Measurements from ENCODE around the gene CX3CR1. TPM values are rescaled to one million over a fixed set of nuclear protein-coding genes. Genes with fewer than 3 reads are reported as not detected.
A peak's percentile ranks its signal among the peaks of the same experiment; 100 is the strongest.

The CX3CR1 gene
- total RNA-seq, 2 experiments from 2014 or later, result 0.13 TPM; not detected in 1

DNA sequence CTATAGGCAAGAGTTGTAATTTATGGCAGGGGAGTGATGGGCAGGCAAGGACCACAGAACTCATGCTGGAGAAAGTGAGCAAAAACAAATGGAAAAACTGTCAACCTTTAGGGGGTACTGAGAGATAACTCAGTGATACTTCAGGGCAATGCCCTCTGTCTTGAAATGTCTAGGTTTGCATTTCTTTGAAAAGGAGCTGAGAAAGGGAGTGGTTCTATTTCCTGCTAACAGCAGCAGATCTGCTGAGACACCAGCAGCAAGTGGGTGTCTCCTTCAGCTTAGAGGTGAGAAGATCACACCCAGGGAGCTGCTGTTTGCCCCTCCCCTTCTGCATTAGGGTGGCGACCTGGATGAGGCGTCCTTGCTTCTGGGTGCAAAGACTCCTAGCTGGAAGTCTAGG is 45.2 kb downstream of the CX3CR1 start:
- H2AFZ ChIP-seq (ENCODE audit: low read length), result no peak overlapping the region
- POLR2A ChIA-PET, result interaction anchor here (0.6 to 1.2 kb wide), 3 partner anchors 13 to 142 kb away, joined by 3 to 5 read pairs (median 4); no protein-coding TSS in a partner anchor
- peaks cover 22% of the 10 kb centered on the region for H3K4me1 ChIP-seq (ENCODE audit: insufficient read depth, low read length, poor library complexity, severe bottlenecking)
- H3K36me3 ChIP-seq (ENCODE audit: insufficient read depth, low read length), result no peaks in the 10 kb centered on the region
- H3K79me2 ChIP-seq (ENCODE audit: insufficient read depth, low read depth, low read length), result no peaks in the 10 kb centered on the region
- no peak overlapping the region for H3K27ac ChIP-seq (ENCODE audit: low read depth, low read length, poor library complexity, severe bottlenecking)
- CTCF ChIA-PET (ENCODE audit: unreplicated experiment), result interaction anchor here (1.4 kb wide), 1 partner anchor 14 kb away, joined by 3 read pairs; no protein-coding TSS in a partner anchor
- H3K9me3 ChIP-seq (ENCODE audit: low read length), result no peaks in the 10 kb centered on the region
- no peak overlapping the region for H3K4me2 ChIP-seq (ENCODE audit: low read length)
- no peaks in the 10 kb centered on the region for H3K9me2 ChIP-seq (ENCODE audit: insufficient read depth, low read length)
- DNase-seq (ENCODE audit: low spot score), result no peak
- TF ChIP-seq, protein P1, sequence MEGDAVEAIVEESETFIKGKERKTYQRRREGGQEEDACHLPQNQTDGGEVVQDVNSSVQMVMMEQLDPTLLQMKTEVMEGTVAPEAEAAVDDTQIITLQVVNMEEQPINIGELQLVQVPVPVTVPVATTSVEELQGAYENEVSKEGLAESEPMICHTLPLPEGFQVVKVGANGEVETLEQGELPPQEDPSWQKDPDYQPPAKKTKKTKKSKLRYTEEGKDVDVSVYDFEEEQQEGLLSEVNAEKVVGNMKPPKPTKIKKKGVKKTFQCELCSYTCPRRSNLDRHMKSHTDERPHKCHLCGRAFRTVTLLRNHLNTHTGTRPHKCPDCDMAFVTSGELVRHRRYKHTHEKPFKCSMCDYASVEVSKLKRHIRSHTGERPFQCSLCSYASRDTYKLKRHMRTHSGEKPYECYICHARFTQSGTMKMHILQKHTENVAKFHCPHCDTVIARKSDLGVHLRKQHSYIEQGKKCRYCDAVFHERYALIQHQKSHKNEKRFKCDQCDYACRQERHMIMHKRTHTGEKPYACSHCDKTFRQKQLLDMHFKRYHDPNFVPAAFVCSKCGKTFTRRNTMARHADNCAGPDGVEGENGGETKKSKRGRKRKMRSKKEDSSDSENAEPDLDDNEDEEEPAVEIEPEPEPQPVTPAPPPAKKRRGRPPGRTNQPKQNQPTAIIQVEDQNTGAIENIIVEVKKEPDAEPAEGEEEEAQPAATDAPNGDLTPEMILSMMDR (conservative IDR thresholded peaks at IDR 0.05; ENCODE audit: low read length), result no peak
- TF ChIP-seq EZH2phosphoT487 (IDR thresholded peaks at IDR 0.05; ENCODE audit: borderline replicate concordance, low read depth, low read length), result no peak
- no peaks in the 10 kb centered on the region for H4K20me1 ChIP-seq (ENCODE audit: insufficient read depth, low read length)
- H3K4me3 ChIP-seq (ENCODE audit: low read depth, low read length, poor library complexity, severe bottlenecking), result no peak overlapping the region
- intact Hi-C loops (cut with micrococcal nuclease; ENCODE audit: unreplicated experiment), result no loop called here
- BruUV-seq (replicated peaks), result no TSS peak

DNA sequence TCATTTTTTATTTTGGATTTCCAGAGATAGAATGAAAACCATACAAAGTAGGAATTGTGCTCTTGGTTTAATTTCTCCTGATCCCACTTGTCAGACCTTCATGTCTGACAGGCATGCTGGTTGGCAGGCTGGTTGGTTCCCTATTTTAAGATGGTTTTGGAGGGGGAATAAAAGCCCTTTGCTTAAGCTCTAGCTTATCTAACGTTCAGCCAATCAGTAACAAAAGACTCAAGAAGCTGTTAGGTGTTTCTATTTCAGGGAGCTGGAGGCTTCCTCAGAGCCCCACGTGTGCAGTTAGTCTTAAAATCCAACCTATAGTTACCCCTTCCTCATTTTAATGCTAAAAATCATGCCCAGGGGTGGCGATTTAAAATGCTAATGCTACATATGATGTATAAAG is 47.0 kb downstream of the CX3CR1 start:
- no peak overlapping the region for H3K27ac ChIP-seq (ENCODE audit: low read depth, low read length, poor library complexity, severe bottlenecking)
- DNase-seq (ENCODE audit: low spot score), result peak; percentile 55
- peak overlapping the region; percentile 39 for H3K4me2 ChIP-seq (ENCODE audit: low read length)
- H2AFZ ChIP-seq (ENCODE audit: low read length), result peak overlapping the region; percentile 65
- CTCF ChIA-PET (ENCODE audit: unreplicated experiment), result no interaction called here
- H4K20me1 ChIP-seq (ENCODE audit: insufficient read depth, low read length), result no peaks in the 10 kb centered on the region
- H3K9me2 ChIP-seq (ENCODE audit: insufficient read depth, low read length), result no peaks in the 10 kb centered on the region
- no TSS peak for BruUV-seq (replicated peaks)
- H3K4me3 ChIP-seq (ENCODE audit: low read depth, low read length, poor library complexity, severe bottlenecking), result no peak overlapping the region
- POLR2A ChIA-PET, result interaction anchor here (1.6 to 2.2 kb wide), 3 partner anchors 12 to 18 kb away, joined by 6 to 12 read pairs (median 7); no protein-coding TSS in a partner anchor
- no peaks in the 10 kb centered on the region for H3K36me3 ChIP-seq (ENCODE audit: insufficient read depth, low read length)
- H3K9me3 ChIP-seq (ENCODE audit: low read length), result no peaks in the 10 kb centered on the region
- TF ChIP-seq, protein P1 (conservative IDR thresholded peaks at IDR 0.05; ENCODE audit: low read length), result no peak
- no peak for TF ChIP-seq EZH2phosphoT487 (IDR thresholded peaks at IDR 0.05; ENCODE audit: borderline replicate concordance, low read depth, low read length)
- no peaks in the 10 kb centered on the region for H3K79me2 ChIP-seq (ENCODE audit: insufficient read depth, low read depth, low read length)
- H3K4me1 ChIP-seq (ENCODE audit: insufficient read depth, low read length, poor library complexity, severe bottlenecking), result peaks cover 22% of the 10 kb centered on the region
- intact Hi-C loops (cut with micrococcal nuclease; ENCODE audit: unreplicated experiment), result no loop called here

DNA sequence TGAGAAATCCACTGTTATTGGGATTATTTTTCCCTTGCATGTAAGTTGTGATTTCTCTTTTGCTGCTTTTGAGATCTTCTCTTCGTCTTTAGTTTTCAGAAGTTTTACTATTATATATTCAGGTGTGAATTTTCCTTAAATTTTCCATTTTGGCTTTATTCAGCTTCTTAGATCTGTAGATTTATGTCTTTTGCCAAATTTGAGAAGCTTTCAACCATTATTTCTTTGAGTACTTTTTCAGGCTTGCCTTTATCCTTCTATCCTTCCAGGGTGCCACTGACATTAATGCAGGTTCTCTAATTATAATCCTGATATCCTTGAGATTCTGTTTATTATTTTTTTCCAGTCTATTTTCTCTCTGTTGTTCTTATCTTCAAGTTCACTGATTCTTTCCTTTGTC is 49.4 kb downstream of the CX3CR1 start:
- CTCF ChIA-PET (ENCODE audit: unreplicated experiment), result no interaction called here

More for the DNA sequence above, 49.4 kb downstream of the CX3CR1 start:
- Histone ChIP-seq H3K4me3 (ENCODE audit: low read depth, low read length, poor library complexity, severe bottlenecking) (no peak overlapping the region), H3K4me1 (ENCODE audit: insufficient read depth, low read length, poor library complexity, severe bottlenecking) (peaks cover 22% of the 10 kb centered on the region), H3K9me2 (ENCODE audit: insufficient read depth, low read length) (no peaks in the 10 kb centered on the region), H3K27ac (ENCODE audit: low read depth, low read length, poor library complexity, severe bottlenecking) (no peak overlapping the region), H3K4me2 (ENCODE audit: low read length) (no peak overlapping the region), H4K20me1 (ENCODE audit: insufficient read depth, low read length) (no peaks in the 10 kb centered on the region), H2AFZ (ENCODE audit: low read length) (no peak overlapping the region), H3K36me3 (ENCODE audit: insufficient read depth, low read length) (no peaks in the 10 kb centered on the region), H3K9me3 (ENCODE audit: low read length) (no peaks in the 10 kb centered on the region), H3K79me2 (ENCODE audit: insufficient read depth, low read depth, low read length) (no peaks in the 10 kb centered on the region)
- intact Hi-C loops (cut with micrococcal nuclease; ENCODE audit: unreplicated experiment), result no loop called here
- no TSS peak for BruUV-seq (replicated peaks)
- POLR2A ChIA-PET, result interaction anchor here (1.5 to 1.7 kb wide), 3 partner anchors 13 to 15 kb away, joined by 3 to 8 read pairs (median 7); no protein-coding TSS in a partner anchor
- no peak for TF ChIP-seq EZH2phosphoT487 (IDR thresholded peaks at IDR 0.05; ENCODE audit: borderline replicate concordance, low read depth, low read length)
- TF ChIP-seq, protein P1 (conservative IDR thresholded peaks at IDR 0.05; ENCODE audit: low read length), result no peak
- no peak for DNase-seq (ENCODE audit: low spot score)
